ENCODE results near the gene GRIA4. TPM values are rescaled to one million over a fixed set of nuclear protein-coding genes. Genes with fewer than 3 reads are reported as not detected.

The GRIA4 gene
- polyA plus RNA-seq, 3 donors: not detected

DNA sequence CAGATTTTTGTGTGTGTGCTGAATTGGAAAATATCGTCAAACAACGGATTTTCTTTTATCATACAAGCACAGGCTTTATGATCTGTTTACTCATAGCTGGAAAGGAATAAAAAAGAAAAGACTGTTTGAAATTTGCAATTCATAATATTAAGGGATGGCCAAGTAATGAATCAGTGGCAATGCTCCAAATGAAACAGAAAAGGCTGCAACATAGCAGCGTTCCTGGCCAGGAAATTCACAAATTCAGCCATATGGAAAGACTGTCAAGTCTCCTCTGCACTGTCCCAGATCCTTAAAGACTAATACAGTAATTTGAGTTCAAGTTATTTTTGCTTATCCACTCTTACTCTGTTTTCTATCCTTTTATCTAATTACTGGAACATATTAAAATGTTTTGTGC, 313.9 kb downstream of the GRIA4 start:
- peaks cover 0 to 2% (median 0%) of the 10 kb centered on the region in 7 donors for H3K9me3 Mint-ChIP-seq
- intact Hi-C loops (cut with micrococcal nuclease): no loop called here
- H3K4me2 ChIP-seq (replicated peaks; ENCODE audit: extremely low read depth, low read length, poor library complexity, severe bottlenecking): no peak overlapping the region
- no peak overlapping the region for H3K4me3 ChIP-seq (replicated peaks in 1 of 3; ENCODE audit: low read depth in 2 of 3, low read length in 3 of 3)
- no peaks in the 10 kb centered on the region for H3K4me1 Mint-ChIP-seq
- no peak overlapping the region for H3K4me3 Mint-ChIP-seq
- H3K9ac ChIP-seq (ENCODE audit: insufficient read depth, low read length, poor library complexity, severe bottlenecking): no peak overlapping the region
- no CpG with 5 or more reads among the region's 3 CpGs for WGBS (ENCODE audit: insufficient coverage)
- TF ChIP-seq, protein P1, sequence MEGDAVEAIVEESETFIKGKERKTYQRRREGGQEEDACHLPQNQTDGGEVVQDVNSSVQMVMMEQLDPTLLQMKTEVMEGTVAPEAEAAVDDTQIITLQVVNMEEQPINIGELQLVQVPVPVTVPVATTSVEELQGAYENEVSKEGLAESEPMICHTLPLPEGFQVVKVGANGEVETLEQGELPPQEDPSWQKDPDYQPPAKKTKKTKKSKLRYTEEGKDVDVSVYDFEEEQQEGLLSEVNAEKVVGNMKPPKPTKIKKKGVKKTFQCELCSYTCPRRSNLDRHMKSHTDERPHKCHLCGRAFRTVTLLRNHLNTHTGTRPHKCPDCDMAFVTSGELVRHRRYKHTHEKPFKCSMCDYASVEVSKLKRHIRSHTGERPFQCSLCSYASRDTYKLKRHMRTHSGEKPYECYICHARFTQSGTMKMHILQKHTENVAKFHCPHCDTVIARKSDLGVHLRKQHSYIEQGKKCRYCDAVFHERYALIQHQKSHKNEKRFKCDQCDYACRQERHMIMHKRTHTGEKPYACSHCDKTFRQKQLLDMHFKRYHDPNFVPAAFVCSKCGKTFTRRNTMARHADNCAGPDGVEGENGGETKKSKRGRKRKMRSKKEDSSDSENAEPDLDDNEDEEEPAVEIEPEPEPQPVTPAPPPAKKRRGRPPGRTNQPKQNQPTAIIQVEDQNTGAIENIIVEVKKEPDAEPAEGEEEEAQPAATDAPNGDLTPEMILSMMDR (IDR thresholded peaks at IDR 0.05): no peak
- no peaks in the 10 kb centered on the region for H3K27me3 ChIP-seq (ENCODE audit: control insufficient read depth in 2 of 2, insufficient read depth in 2 of 2, low read length in 2 of 2)
- no peak overlapping the region for H3K27ac Mint-ChIP-seq
- DNase-seq: no peak
- no peaks in the 10 kb centered on the region for H3K27me3 Mint-ChIP-seq (ENCODE audit: low read depth in 3 of 3)
- H3K9me3 ChIP-seq (replicated peaks in 1 of 2; ENCODE audit: control insufficient read depth in 1 of 2, insufficient read depth in 1 of 2, low read length in 2 of 2): no peaks in the 10 kb centered on the region
- no peaks in the 10 kb centered on the region for H3K36me3 ChIP-seq (replicated peaks in 1 of 2; ENCODE audit: control insufficient read depth in 1 of 2, insufficient read depth in 2 of 2, low read length in 2 of 2)
- H3K36me3 Mint-ChIP-seq: no peaks in the 10 kb centered on the region
- H4K20me1 ChIP-seq (ENCODE audit: insufficient read depth, low read length): no peaks in the 10 kb centered on the region
- no peaks in the 10 kb centered on the region for H3K4me1 ChIP-seq (ENCODE audit: control insufficient read depth in 1 of 2, insufficient read depth in 2 of 2, low read length in 2 of 2)
- no peaks in the 10 kb centered on the region for H3K79me2 ChIP-seq (ENCODE audit: insufficient read depth, low read length)
- H3K27ac ChIP-seq (ENCODE audit: low read depth in 1 of 2, low read length in 2 of 2): no peak overlapping the region
- H2AFZ ChIP-seq (ENCODE audit: insufficient read depth, low read depth, low read length, poor library complexity, severe bottlenecking): no peak overlapping the region

- Mint-ChIP-seq H3K36me3 (no peaks in the 10 kb centered on the region), H3K4me3 (no peak overlapping the region), H3K27ac (no peak overlapping the region), H3K9me3 (peaks cover 0 to 3% (median 0%) of the 10 kb centered on the region in 7 donors), H3K27me3 (ENCODE audit: low read depth in 3 of 3) (peaks cover 0 to 2% (median 0%) of the 10 kb centered on the region in 3 donors), H3K4me1 (no peaks in the 10 kb centered on the region)
- no peak overlapping the region for H2AFZ ChIP-seq (ENCODE audit: insufficient read depth, low read depth, low read length, poor library complexity, severe bottlenecking)
- intact Hi-C loops (cut with micrococcal nuclease): no loop called here
- no peaks in the 10 kb centered on the region for H3K4me1 ChIP-seq (ENCODE audit: control insufficient read depth in 1 of 2, insufficient read depth in 2 of 2, low read length in 2 of 2)
- no peaks in the 10 kb centered on the region for H3K9me3 ChIP-seq (replicated peaks in 1 of 2; ENCODE audit: control insufficient read depth in 1 of 2, insufficient read depth in 1 of 2, low read length in 2 of 2)
- no peak overlapping the region for H3K27ac ChIP-seq (ENCODE audit: low read depth in 1 of 2, low read length in 2 of 2)
- no peaks in the 10 kb centered on the region for H4K20me1 ChIP-seq (ENCODE audit: insufficient read depth, low read length)
- H3K27me3 ChIP-seq (ENCODE audit: control insufficient read depth in 2 of 2, insufficient read depth in 2 of 2, low read length in 2 of 2): no peaks in the 10 kb centered on the region
- DNase-seq: no peak
- H3K4me3 ChIP-seq (replicated peaks in 1 of 3; ENCODE audit: low read depth in 2 of 3, low read length in 3 of 3): no peak overlapping the region
- H3K4me2 ChIP-seq (replicated peaks; ENCODE audit: extremely low read depth, low read length, poor library complexity, severe bottlenecking): no peak overlapping the region
- TF ChIP-seq, protein P1 (IDR thresholded peaks at IDR 0.05): no peak
- WGBS (ENCODE audit: insufficient coverage): no CpG with 5 or more reads among the region's 3 CpGs
- no peaks in the 10 kb centered on the region for H3K79me2 ChIP-seq (ENCODE audit: insufficient read depth, low read length)
- no peak overlapping the region for H3K9ac ChIP-seq (ENCODE audit: insufficient read depth, low read length, poor library complexity, severe bottlenecking)
- no peaks in the 10 kb centered on the region for H3K36me3 ChIP-seq (replicated peaks in 1 of 2; ENCODE audit: control insufficient read depth in 1 of 2, insufficient read depth in 2 of 2, low read length in 2 of 2)
Measured at GRCh38 chr11:105929084-105929955, 319.4 kb downstream of the GRIA4 start.
